SK-N-SH (cell line): ENCODE data around the gene CYB561A3. TPM values are rescaled to one million over a fixed set of nuclear protein-coding genes. Genes with fewer than 3 reads are reported as not detected.

Experiments used
- CTCF ChIA-PET: fragments of 300-600, 350-600 bp; formaldehyde crosslinking; extraction: SDS; loops from one replicate; lab custom pipeline; 2021; lab: Yijun Ruan, JAX
- POLR2A ChIA-PET: fragments of 350-600 bp; sonication (Branson Sonifier 250); formaldehyde crosslinking; extraction: SDS; loops from one replicate; lab custom pipeline; 2020; ENCODE audit warnings: antibody characterized with exemption, inconsistent platforms; lab: Yijun Ruan, JAX
- DNase-seq: peaks from one replicate; pipeline ENCODE4 v3.0.0; 2012
- H2AFZ ChIP-seq: fragments of 200-600 bp; sonication (generic); 2 replicates; pipeline ENCODE4 v1.8.1; 2016; ENCODE audit warnings: antibody characterized with exemption, mild to moderate bottlenecking, low read depth
- H3F3A ChIP-seq: fragments of 200-600 bp; sonication (generic); replicated peaks from 2 replicates; pipeline ENCODE3; 2016; ENCODE audit warnings: antibody characterized with exemption, mild to moderate bottlenecking; ENCODE audit not compliant: insufficient read depth
- H3K27ac ChIP-seq, 2 experiments: fragments of 200-500 bp in 1 of 2; fragments of 200-600 bp in 1 of 2; sonication (Bioruptor generic) in 1 of 2; sonication (generic), shearing (Covaris generic) in 1 of 2; 2 replicates each; pipeline versions ENCODE4 v1.5.1 to v1.6.1; 2014 to 2016; ENCODE audit warnings: low read depth in 2 of 2, inconsistent platforms in 1 of 2, low read length in 1 of 2, mild to moderate bottlenecking in 1 of 2, mixed read lengths in 1 of 2
- H3K27me3 ChIP-seq: fragments of 200-600 bp; sonication (generic), shearing (Covaris generic); 2 replicates; pipeline ENCODE4 v1.6.1; 2016; ENCODE audit warnings: mixed run types; ENCODE audit not compliant: insufficient read depth
- H3K36me3 ChIP-seq, 2 experiments: fragments of 200-500 bp in 1 of 2; fragments of 200-600 bp in 1 of 2; sonication (Bioruptor generic) in 1 of 2; sonication (generic) in 1 of 2; replicated peaks in 1 of 2; 2 replicates each; pipeline versions ENCODE3 to v1.5.1; 2014 to 2016; ENCODE audit warnings: low read length in 1 of 2, mild to moderate bottlenecking in 1 of 2; ENCODE audit not compliant: insufficient read depth in 2 of 2, control insufficient read depth in 1 of 2
- H3K4me1 ChIP-seq, 2 experiments: fragments of 200-500 bp in 1 of 2; fragments of 200-600 bp in 1 of 2; sonication (Bioruptor generic) in 1 of 2; sonication (generic), shearing (Covaris generic) in 1 of 2; 2 replicates each; pipeline versions ENCODE4 v1.5.1 to v1.6.1; 2014 to 2016; ENCODE audit warnings: low read depth in 1 of 2, low read length in 1 of 2, mixed run types in 1 of 2; ENCODE audit not compliant: insufficient read depth in 2 of 2, control insufficient read depth in 1 of 2
- H3K4me2 ChIP-seq: fragments of 200-600 bp; sonication (generic), shearing (Covaris generic); 2 replicates; pipeline ENCODE4 v1.6.1; 2017; ENCODE audit warnings: mixed run types
- H3K4me3 ChIP-seq, 2 experiments: fragments of 200-500 bp in 1 of 2; fragments of 200-600 bp in 1 of 2; sonication (Bioruptor generic) in 1 of 2; sonication (generic), shearing (Covaris generic) in 1 of 2; 2 replicates each; pipeline versions ENCODE4 v1.5.1 to v1.8.1; 2014 to 2016; ENCODE audit warnings: low read depth in 2 of 2, inconsistent platforms in 1 of 2, low read length in 1 of 2, mild to moderate bottlenecking in 1 of 2, mixed read lengths in 1 of 2, moderate library complexity in 1 of 2
- H3K79me2 ChIP-seq: fragments of 200-600 bp; sonication (generic); 2 replicates; pipeline ENCODE4 v1.8.1; 2017; ENCODE audit warnings: mild to moderate bottlenecking; ENCODE audit not compliant: insufficient read depth
- H3K9ac ChIP-seq: fragments of 200-600 bp; sonication (generic); 2 replicates; pipeline ENCODE4 v1.6.1; 2017; ENCODE audit warnings: mixed run types
- H3K9me2 ChIP-seq: fragments of 200-600 bp; sonication (generic); 2 replicates; pipeline ENCODE4 v1.6.1; 2017; ENCODE audit warnings: mixed run types
- H3K9me3 ChIP-seq: fragments of 200-600 bp; sonication (generic); 2 replicates; pipeline ENCODE4 v1.6.1; 2017; ENCODE audit warnings: mixed run types, mild to moderate bottlenecking, moderate library complexity
- H4K20me1 ChIP-seq: fragments of 200-600 bp; sonication (generic); 2 replicates; pipeline ENCODE4 v1.6.1; 2017; ENCODE audit warnings: mild to moderate bottlenecking, mixed run types; ENCODE audit not compliant: insufficient read depth
- ELF1 ChIP-seq: IDR thresholded peaks from 2 replicates; pipeline ENCODE4 v1.4.0; 2012
- EZH2phosphoT487 ChIP-seq: fragments of 200-600 bp; sonication (generic); IDR thresholded peaks from 2 replicates; pipeline ENCODE4 v1.6.1; 2017; ENCODE audit warnings: low read depth, mixed run types, mild to moderate bottlenecking, antibody characterized with exemption, moderate library complexity, borderline replicate concordance
- FOSL2 ChIP-seq: IDR thresholded peaks from 2 replicates; pipeline ENCODE4 v1.4.0; 2012; ENCODE audit warnings: low read depth, mild to moderate bottlenecking, moderate library complexity, borderline replicate concordance
- FOXJ3 ChIP-seq: sonication (generic); formaldehyde crosslinking; IDR thresholded peaks from 2 replicates; pipeline ENCODE4 v1.5.1; 2020; ENCODE audit warnings: mild to moderate bottlenecking, missing genetic modification reagents
- GATA2 ChIP-seq: sonication (generic); formaldehyde crosslinking; IDR thresholded peaks from 2 replicates; pipeline ENCODE4 v1.5.0; 2020; ENCODE audit warnings: mild to moderate bottlenecking, missing genetic modification reagents
- MEF2A ChIP-seq: IDR thresholded peaks from 2 replicates; pipeline ENCODE4 v1.4.0; 2012; ENCODE audit warnings: low read depth, borderline replicate concordance
- MXI1 ChIP-seq: IDR thresholded peaks from 2 replicates; pipeline ENCODE4 v1.6.1; 2012; ENCODE audit warnings: mild to moderate bottlenecking, low read depth, low read length, improper control_type of control experiment
- NRF1 ChIP-seq: IDR thresholded peaks from 2 replicates; pipeline ENCODE4 v1.6.1; 2012; ENCODE audit warnings: low read depth, mild to moderate bottlenecking, low read length
- POLR2AphosphoS5 ChIP-seq: IDR thresholded peaks from 2 replicates; pipeline ENCODE4 v1.6.1; 2012; ENCODE audit warnings: low read depth, low read length
- REST ChIP-seq: IDR thresholded peaks from 2 replicates; pipeline ENCODE4 v1.6.1; 2012; ENCODE audit warnings: mild to moderate bottlenecking, low read depth, low read length, moderate library complexity
- RXRA ChIP-seq: IDR thresholded peaks from 2 replicates; pipeline ENCODE4 v1.4.0; 2012; ENCODE audit warnings: low read depth, mild to moderate bottlenecking, borderline replicate concordance
- TAF1 ChIP-seq: IDR thresholded peaks from 2 replicates; pipeline ENCODE4 v1.6.1; 2012; ENCODE audit warnings: low read depth, mild to moderate bottlenecking, low read length, moderate library complexity, borderline replicate concordance
- WGBS: methylation state at CpG from one replicate; pipeline ENCODE4 v1.1.6; 2017; ENCODE audit warnings: low lambda C conversion rate; 5-methylcytosine and 5-hydroxymethylcytosine counted together
- polyA plus RNA-seq, 3 experiments: library from polyadenylated mRNA; depleted of rRNA; stranded (reverse); fragments of >200 nt; gene quantifications; 2 replicates each; pipeline ENCODE4 v1.2.3, GENCODE V29; 2012
- TF ChIP-seq, protein P1 (sequence below): IDR thresholded peaks from 2 replicates; pipeline ENCODE4 v1.4.0; 2012; ENCODE audit warnings: low read depth, borderline replicate concordance
- TF ChIP-seq, protein P2 (sequence below): fragments of 200-600 bp; sonication (generic); IDR thresholded peaks from 2 replicates; pipeline ENCODE4 v1.6.1; 2017; ENCODE audit warnings: antibody characterized with exemption, mild to moderate bottlenecking, moderate library complexity

CYB561A3 gene
- polyA plus RNA-seq, 1 of the 3 experiments (the other 2 are of a cell fraction), result 76.4 TPM

- no peak for DNase-seq
- Histone ChIP-seq H3K36me3 (peaks cover 0 to 39% of the 10 kb centered on the region in 2 experiments), H3K9me2 (no peaks in the 10 kb centered on the region), H3K4me2 (no peak overlapping the region), H3F3A (no peaks in the 10 kb centered on the region), H2AFZ (no peak overlapping the region), H3K9me3 (no peaks in the 10 kb centered on the region), H3K4me1 (peaks cover 0 to 29% of the 10 kb centered on the region in 2 experiments; a peak in 1 of 4 replicates), H4K20me1 (no peaks in the 10 kb centered on the region), H3K79me2 (no peaks in the 10 kb centered on the region), H3K4me3 (no peak overlapping the region), H3K9ac (no peak overlapping the region), H3K27ac (no peak overlapping the region; a peak in 1 of 4 replicates), H3K27me3 (no peaks in the 10 kb centered on the region)
- POLR2A ChIA-PET, result interaction anchor here (0.6 to 2.6 kb wide), 3 partner anchors 12 to 31 kb away, joined by 4 to 16 read pairs (median 4); partner anchors contain the start of genes CYB561A3 and TMEM138
- 88% methylated on average over 7 of the region's 11 CpGs for WGBS
- CTCF ChIA-PET, result interaction anchor here (1.2 to 2.8 kb wide), 3 partner anchors 12 to 40 kb away, joined by 3 to 20 read pairs (median 8); no protein-coding TSS in a partner anchor
- TF ChIP-seq, protein P1, sequence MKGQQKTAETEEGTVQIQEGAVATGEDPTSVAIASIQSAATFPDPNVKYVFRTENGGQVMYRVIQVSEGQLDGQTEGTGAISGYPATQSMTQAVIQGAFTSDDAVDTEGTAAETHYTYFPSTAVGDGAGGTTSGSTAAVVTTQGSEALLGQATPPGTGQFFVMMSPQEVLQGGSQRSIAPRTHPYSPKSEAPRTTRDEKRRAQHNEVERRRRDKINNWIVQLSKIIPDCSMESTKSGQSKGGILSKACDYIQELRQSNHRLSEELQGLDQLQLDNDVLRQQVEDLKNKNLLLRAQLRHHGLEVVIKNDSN, result no peak
- TF ChIP-seq EZH2phosphoT487, result no peak
- TF ChIP-seq REST, result no peak
- TF ChIP-seq MXI1, result no peak
- TF ChIP-seq RXRA, result no peak
- no peak for TF ChIP-seq FOXJ3 (CRISPR knock-in tag)
- TF ChIP-seq GATA2 (CRISPR knock-in tag), result no peak
- TF ChIP-seq TAF1, result no peak
- TF ChIP-seq NRF1, result no peak
- no peak for TF ChIP-seq MEF2A
- no peak for TF ChIP-seq POLR2AphosphoS5
- no peak for TF ChIP-seq ELF1
- TF ChIP-seq FOSL2, result no peak
- TF ChIP-seq, protein P2, sequence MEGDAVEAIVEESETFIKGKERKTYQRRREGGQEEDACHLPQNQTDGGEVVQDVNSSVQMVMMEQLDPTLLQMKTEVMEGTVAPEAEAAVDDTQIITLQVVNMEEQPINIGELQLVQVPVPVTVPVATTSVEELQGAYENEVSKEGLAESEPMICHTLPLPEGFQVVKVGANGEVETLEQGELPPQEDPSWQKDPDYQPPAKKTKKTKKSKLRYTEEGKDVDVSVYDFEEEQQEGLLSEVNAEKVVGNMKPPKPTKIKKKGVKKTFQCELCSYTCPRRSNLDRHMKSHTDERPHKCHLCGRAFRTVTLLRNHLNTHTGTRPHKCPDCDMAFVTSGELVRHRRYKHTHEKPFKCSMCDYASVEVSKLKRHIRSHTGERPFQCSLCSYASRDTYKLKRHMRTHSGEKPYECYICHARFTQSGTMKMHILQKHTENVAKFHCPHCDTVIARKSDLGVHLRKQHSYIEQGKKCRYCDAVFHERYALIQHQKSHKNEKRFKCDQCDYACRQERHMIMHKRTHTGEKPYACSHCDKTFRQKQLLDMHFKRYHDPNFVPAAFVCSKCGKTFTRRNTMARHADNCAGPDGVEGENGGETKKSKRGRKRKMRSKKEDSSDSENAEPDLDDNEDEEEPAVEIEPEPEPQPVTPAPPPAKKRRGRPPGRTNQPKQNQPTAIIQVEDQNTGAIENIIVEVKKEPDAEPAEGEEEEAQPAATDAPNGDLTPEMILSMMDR, result no peak
- TF ChIP-seq, all 33 proteins: peak for 0
Observed at GRCh38 chr11:61347916-61348461, 13.7 kb downstream of the CYB561A3 start.
